ENCODE measurements around the gene FBF1. TPM values are rescaled to one million over a fixed set of nuclear protein-coding genes. Genes with fewer than 3 reads are reported as not detected.

Gene FBF1
- total RNA-seq, 4 donors from 2014 or later = 20.4 to 23.8 (median 22.4) TPM

DNA sequence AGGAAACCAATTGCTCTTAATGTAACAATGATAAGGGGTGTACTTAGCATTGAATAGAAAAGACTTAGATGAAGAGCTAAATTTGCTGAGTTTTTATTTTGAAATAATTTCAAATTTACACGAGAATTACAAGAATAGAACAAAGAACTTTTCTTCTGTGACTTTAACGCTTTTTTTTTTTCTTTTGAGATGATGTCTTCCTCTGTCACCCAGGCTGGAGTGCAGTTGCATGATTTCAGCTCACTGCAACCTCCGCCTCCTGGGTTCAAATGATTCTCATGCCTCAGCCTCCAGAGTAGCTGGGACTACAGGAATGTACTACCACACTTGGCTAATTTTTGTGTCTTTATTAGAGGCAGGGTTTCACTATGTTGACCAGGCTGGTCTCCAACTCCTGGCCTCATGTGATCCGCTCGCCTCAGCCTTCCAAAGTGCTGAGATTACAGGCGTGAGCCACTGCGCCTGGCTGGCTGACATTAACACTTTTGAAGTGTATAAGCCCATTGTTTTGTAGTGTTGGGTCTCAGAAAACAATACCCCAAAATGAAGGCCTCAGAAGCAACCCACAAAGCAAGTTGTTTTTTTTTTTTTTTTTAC is 40.3 kb upstream of the FBF1 start:
- no peak overlapping the region for H3K4me3 ChIP-seq (ENCODE audit: low read depth, poor library complexity, severe bottlenecking)
- TF ChIP-seq, protein P1, sequence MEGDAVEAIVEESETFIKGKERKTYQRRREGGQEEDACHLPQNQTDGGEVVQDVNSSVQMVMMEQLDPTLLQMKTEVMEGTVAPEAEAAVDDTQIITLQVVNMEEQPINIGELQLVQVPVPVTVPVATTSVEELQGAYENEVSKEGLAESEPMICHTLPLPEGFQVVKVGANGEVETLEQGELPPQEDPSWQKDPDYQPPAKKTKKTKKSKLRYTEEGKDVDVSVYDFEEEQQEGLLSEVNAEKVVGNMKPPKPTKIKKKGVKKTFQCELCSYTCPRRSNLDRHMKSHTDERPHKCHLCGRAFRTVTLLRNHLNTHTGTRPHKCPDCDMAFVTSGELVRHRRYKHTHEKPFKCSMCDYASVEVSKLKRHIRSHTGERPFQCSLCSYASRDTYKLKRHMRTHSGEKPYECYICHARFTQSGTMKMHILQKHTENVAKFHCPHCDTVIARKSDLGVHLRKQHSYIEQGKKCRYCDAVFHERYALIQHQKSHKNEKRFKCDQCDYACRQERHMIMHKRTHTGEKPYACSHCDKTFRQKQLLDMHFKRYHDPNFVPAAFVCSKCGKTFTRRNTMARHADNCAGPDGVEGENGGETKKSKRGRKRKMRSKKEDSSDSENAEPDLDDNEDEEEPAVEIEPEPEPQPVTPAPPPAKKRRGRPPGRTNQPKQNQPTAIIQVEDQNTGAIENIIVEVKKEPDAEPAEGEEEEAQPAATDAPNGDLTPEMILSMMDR (IDR thresholded peaks at IDR 0.05) = no peak
- no peak for TF ChIP-seq POLR2A (IDR thresholded peaks at IDR 0.05)
- WGBS, 2 donors = 73 to 78% methylated on average over 7 of the region's 7 CpGs
- intact Hi-C loops (cut with DNase I; ENCODE audit: low total_unique reads) = no loop called here
- peak; percentile 57 to 92 for DNase-seq (ENCODE audit: low spot score in 2 of 2)

DNA sequence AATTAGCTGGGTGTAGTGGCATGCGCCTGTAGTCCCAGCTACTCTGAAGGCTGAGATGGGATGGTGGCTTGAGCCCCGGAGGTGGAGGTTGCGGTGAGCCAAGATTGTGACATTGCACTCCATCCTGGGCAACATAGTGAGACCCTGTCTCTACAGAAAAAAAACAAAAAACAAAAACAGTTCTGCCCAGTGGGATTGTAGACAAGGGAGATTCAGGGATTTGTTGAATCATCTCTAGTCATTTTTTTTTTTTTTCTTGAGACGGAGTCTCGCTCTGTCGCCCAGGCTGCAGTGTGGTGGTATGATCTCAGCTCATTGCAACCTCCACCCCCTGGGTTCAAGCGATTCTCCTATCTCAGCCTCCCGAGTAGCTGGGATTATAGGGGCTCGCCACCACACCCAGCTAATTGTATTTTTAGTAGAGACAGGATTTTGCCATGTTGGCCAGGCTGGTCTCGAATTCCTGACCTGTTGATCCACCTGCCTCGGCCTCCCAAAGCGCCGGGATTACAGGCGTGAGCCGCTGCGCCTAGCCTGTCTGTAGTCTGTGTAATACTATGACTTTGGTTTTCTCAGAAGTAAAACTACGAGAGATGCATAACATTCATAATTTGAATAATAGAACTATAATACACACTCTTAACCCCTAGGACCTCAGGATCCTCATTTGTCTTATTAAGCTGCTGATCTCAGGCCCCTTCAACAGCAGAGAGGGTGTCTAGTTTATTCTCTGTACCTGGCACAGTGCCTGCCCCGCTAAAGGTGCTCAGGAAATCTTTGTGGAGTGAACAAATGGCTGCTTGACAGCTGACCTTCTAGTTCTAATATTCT is 39.6 kb upstream of the FBF1 start:
- H3K4me3 ChIP-seq (ENCODE audit: low read depth, poor library complexity, severe bottlenecking) = peak overlapping the region; percentile 89
- DNase-seq (ENCODE audit: low spot score in 2 of 2) = no peak
- WGBS, 2 donors = 74 to 77% methylated on average over 18 of the region's 18 CpGs
- intact Hi-C loops (cut with DNase I; ENCODE audit: low total_unique reads) = no loop called here
- TF ChIP-seq, protein P1 (IDR thresholded peaks at IDR 0.05) = no peak
- TF ChIP-seq POLR2A (IDR thresholded peaks at IDR 0.05) = no peak

DNA sequence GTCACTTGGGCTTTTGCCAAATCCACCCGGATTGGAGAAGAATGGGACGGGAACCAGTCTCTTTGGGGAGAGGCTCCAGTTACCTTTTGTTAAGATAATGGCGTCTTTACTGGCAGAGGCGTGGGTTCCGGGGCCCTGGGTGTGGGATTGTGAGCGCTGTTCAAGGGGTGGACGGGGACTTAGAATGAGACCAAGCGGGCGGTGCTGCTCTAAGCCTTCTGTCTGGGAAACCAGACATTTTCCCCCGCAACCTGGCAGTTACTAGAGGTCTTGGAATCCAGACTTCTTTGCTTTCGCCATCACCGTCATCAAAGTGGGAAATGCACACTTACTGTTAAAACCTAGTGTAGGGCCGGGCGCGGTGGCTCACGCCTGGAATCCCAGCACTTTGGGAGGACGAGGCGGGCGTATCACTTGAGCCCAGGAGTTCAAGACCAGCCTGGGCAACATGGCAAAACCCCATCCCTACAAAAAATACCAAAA is 38.9 kb upstream of the FBF1 start:
- TF ChIP-seq, protein P1 (IDR thresholded peaks at IDR 0.05) = no peak
- no peak for TF ChIP-seq POLR2A (IDR thresholded peaks at IDR 0.05)
- DNase-seq (ENCODE audit: low spot score in 2 of 2) = no peak
- intact Hi-C loops (cut with DNase I; ENCODE audit: low total_unique reads) = no loop called here
- peak overlapping the region; percentile 89 for H3K4me3 ChIP-seq (ENCODE audit: low read depth, poor library complexity, severe bottlenecking)
- WGBS, 2 donors = 4 to 5% methylated on average over 19 of the region's 19 CpGs

DNA sequence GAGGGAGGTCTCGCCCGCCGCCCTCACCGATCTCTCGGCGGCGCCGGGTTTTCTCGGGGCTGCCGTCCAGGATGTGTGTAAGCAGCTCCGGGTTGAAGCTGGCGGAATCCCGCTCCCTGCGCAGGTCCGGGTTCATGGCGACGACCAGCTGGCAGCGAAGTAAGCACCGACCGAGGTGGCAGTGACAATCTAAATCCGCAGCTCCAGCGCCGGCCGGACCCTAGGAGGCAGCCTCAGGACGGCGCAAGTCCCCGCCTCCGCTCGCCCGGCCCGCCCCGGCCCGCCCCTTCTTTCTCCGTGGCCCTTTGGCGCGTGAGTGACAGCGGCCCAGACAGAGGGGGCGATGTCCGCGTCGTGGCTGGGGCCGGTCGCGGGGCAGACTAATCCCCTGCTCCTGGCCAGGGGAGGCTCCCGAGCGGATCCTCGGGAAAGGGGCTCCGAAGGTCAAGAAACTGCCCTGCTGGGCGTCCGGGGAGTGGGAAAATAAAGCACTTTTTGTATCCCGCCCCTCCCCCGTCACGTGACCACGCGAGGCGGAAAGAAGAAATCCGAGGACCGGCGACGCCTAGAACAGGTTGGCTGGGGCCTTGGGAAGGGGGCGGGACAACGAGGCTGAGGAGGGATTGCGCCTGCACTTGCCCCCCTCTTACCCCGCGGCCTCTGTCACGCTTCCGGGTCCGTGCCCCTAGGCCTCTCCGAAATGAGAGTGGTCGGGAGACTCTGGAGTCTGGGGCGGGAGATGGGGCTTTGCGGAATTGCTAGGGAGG is 38.3 kb upstream of the FBF1 start, which contains the start of the genes ACOX1 and TEN1:
Gene ACOX1, minus strand, starts transcription at position 229 of the 767 bp plus-strand sequence. Its CDS starts 93 bp downstream, at position 136.
Gene TEN1, plus strand, starts transcription at position 303 of the 767 bp plus-strand sequence. CDS start 6,953 bp downstream, outside the sequence.
- TF ChIP-seq, protein P1 (IDR thresholded peaks at IDR 0.05) = peak in 1 of 3 donors; percentile 49
- peak in 1 of 2 donors; percentile 57 for TF ChIP-seq POLR2A (IDR thresholded peaks at IDR 0.05)
- intact Hi-C loops (cut with DNase I; ENCODE audit: low total_unique reads) = no loop called here
- peak; percentile 98 to 100 for DNase-seq (ENCODE audit: low spot score in 2 of 2)
- 0% methylated on average over 34 to 58 of the region's 72 CpGs for WGBS, 2 donors
- peak within 1 kb of the TSS; percentile 89 for H3K4me3 ChIP-seq (ENCODE audit: low read depth, poor library complexity, severe bottlenecking)

DNA sequence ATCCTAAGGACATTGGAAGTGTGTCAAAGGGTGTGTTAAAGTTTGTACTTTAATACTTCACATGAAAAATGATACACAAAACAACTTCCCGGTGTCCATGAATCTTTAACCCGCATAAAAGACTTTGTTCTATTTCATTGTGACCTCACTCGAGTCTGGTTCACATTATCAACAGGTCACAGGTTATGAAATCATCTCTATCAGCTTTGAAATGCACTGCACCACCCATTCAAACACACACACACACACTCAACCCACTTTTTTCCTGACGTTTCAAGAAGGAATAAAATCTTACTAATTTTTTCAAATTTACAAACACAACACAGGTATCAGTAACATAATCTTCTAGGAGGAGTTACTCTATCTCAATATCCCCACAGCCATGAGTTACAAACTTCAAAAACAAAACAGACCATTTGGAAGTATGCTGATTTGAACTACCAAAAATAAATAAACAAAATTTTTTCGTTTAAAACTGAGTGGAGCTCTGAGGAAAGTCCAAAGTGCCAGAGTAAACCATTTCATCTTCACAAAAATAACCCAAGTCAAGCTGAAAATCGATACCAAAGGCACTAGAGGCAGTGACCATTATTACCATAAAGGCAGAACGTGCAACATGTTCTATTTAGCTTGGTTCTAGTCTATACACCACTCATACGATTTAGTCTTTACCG is 35.5 kb upstream of the FBF1 start:
- WGBS, 2 donors = 35 to 41% methylated on average over 9 of the region's 9 CpGs
- DNase-seq (ENCODE audit: low spot score in 2 of 2) = no peak
- no peak overlapping the region for H3K4me3 ChIP-seq (ENCODE audit: low read depth, poor library complexity, severe bottlenecking)
- TF ChIP-seq, protein P1 (IDR thresholded peaks at IDR 0.05) = no peak
- TF ChIP-seq POLR2A (IDR thresholded peaks at IDR 0.05) = no peak
- intact Hi-C loops (cut with DNase I; ENCODE audit: low total_unique reads) = no loop called here
